Gastroesophageal sphincter (tissue), 4 donors: ENCODE data around the gene SDK1. TPM values are rescaled to one million over a fixed set of nuclear protein-coding genes. Genes with fewer than 3 reads are reported as not detected.

Experiments
- ATAC-seq: fragments of 150-250 bp; one replicate; pipeline ENCODE4 v1.9.1; 2016; ENCODE audit warnings: mild to moderate bottlenecking, moderate library complexity
- H3K27ac ChIP-seq, 4 donors: fragments of 200-600 bp; sonication (generic) in 3 of 4; 1 replicate in 3 of 4; 2 replicates in 1 of 4; pipeline ENCODE4 v1.5.1; 2016 to 2019
- H3K27me3 ChIP-seq: fragments of 200-600 bp; sonication (generic); one replicate; pipeline ENCODE4 v1.5.1; 2019
- H3K36me3 ChIP-seq, 2 donors: fragments of 200-600 bp; sonication (generic); one replicate each; pipeline ENCODE4 v1.5.1; 2019; ENCODE audit warnings: control low read depth in 1 of 2
- H3K4me1 ChIP-seq, 3 donors: fragments of 200-600 bp; sonication (generic); 1 replicate in 2 of 3; 2 replicates in 1 of 3; pipeline ENCODE4 v1.5.1; 2016 to 2019; ENCODE audit warnings: control low read depth in 2 of 3
- H3K4me3 ChIP-seq, 2 donors: fragments of 200-600 bp; sonication (generic); one replicate each; pipeline ENCODE4 v1.5.1; 2019; ENCODE audit warnings: mild to moderate bottlenecking in 1 of 2, moderate library complexity in 1 of 2
- H3K9me3 ChIP-seq, 3 donors: fragments of 200-600 bp; sonication (generic); one replicate each; pipeline ENCODE4 v1.5.1; 2017 to 2019; ENCODE audit warnings: control low read depth in 2 of 3
- CTCF ChIP-seq, 4 experiments: fragments of 200-600 bp in 2 of 4; fragments of 450-650 bp in 2 of 4; sonication (generic) in 1 of 4; IDR thresholded peaks; one replicate each; pipeline ENCODE4 v1.5.1; 2017 to 2019; ENCODE audit warnings: antibody characterized with exemption in 4 of 4, mild to moderate bottlenecking in 2 of 4, moderate library complexity in 2 of 4
- EP300 ChIP-seq: sonication (generic); formaldehyde crosslinking; IDR thresholded peaks from one replicate; pipeline ENCODE4 v1.6.1; 2017; ENCODE audit warnings: antibody characterized with exemption, mild to moderate bottlenecking
- POLR2A ChIP-seq, 2 donors: fragments of 450-650 bp; IDR thresholded peaks; one replicate each; pipeline ENCODE4 v1.6.1; 2017; ENCODE audit warnings: antibody characterized with exemption in 2 of 2, mild to moderate bottlenecking in 2 of 2, moderate library complexity in 1 of 2
- POLR2AphosphoS5 ChIP-seq: sonication (generic); formaldehyde crosslinking; IDR thresholded peaks from one replicate; pipeline ENCODE4 v1.6.1; 2017; ENCODE audit warnings: antibody characterized with exemption
- WGBS, 2 donors: methylation state at CpG; one replicate each; pipeline ENCODE4 v1.1.5; 2018; ENCODE audit warnings: low coverage in 1 of 2; 5-methylcytosine and 5-hydroxymethylcytosine counted together
- total RNA-seq, 4 donors: library from RNA; depleted of rRNA; stranded (reverse); fragments of >200 nt; gene quantifications; one replicate each; pipeline ENCODE4 v1.1.0, GENCODE V29; 2016

SDK1 gene
- total RNA-seq, 4 donors from 2014 or later: 6.1 to 13.6 (median 8.7) TPM

GRCh38 chr7:3264693-3265339, 36.2 kb upstream of the SDK1 start:
- Histone ChIP-seq H3K9me3 (no peaks in the 10 kb centered on the region), H3K27ac (no peak overlapping the region), H3K36me3 (no peaks in the 10 kb centered on the region), H3K4me3 (no peak overlapping the region), H3K27me3 (no peaks in the 10 kb centered on the region), H3K4me1 (peaks cover 0 to 7% (median 3%) of the 10 kb centered on the region in 3 donors)
- 50 to 68% methylated on average over 8 to 9 of the region's 9 CpGs for whole genome bisulfite sequencing, 2 donors
- no peak for ATAC-seq
- TF ChIP-seq POLR2AphosphoS5: no peak
- TF ChIP-seq POLR2A (IDR thresholded peaks at IDR 0.05): no peak
- no peak for TF ChIP-seq EP300
- TF ChIP-seq CTCF (IDR thresholded peaks at IDR 0.05): no peak

- Histone ChIP-seq H3K27ac (no peak overlapping the region), H3K36me3 (no peaks in the 10 kb centered on the region), H3K27me3 (no peaks in the 10 kb centered on the region), H3K9me3 (no peaks in the 10 kb centered on the region), H3K4me3 (no peak overlapping the region), H3K4me1 (peaks cover 0 to 5% (median 3%) of the 10 kb centered on the region in 3 donors)
- WGBS, 2 donors: 89 to 95% methylated on average over 8 of the region's 8 CpGs
- no peak for ATAC-seq
- TF ChIP-seq POLR2AphosphoS5: no peak
- no peak for TF ChIP-seq CTCF (IDR thresholded peaks at IDR 0.05)
- no peak for TF ChIP-seq EP300
- no peak for TF ChIP-seq POLR2A (IDR thresholded peaks at IDR 0.05)
Measured at GRCh38 chr7:3265388-3265787, 35.7 kb upstream of the SDK1 start.

- 74 to 83% methylated on average over 2 to 3 of the region's 4 CpGs for WGBS, 2 donors
- Histone ChIP-seq H3K4me1 (no peaks in the 10 kb centered on the region), H3K27me3 (no peaks in the 10 kb centered on the region), H3K36me3 (no peaks in the 10 kb centered on the region), H3K9me3 (no peaks in the 10 kb centered on the region), H3K27ac (no peak overlapping the region), H3K4me3 (no peak overlapping the region)
- ATAC-seq: no peak
- TF ChIP-seq POLR2A (IDR thresholded peaks at IDR 0.05) (no peak), POLR2AphosphoS5 (no peak), EP300 (no peak)
Measured at GRCh38 chr7:3266240-3266639, 34.8 kb upstream of the SDK1 start.

GRCh38 chr7:3267966-3268690, 32.9 kb upstream of the SDK1 start:
- Histone ChIP-seq H3K9me3 (no peaks in the 10 kb centered on the region), H3K27ac (peak overlapping the region in 2 of 4 donors; percentile 28 to 54), H3K36me3 (no peaks in the 10 kb centered on the region), H3K4me1 (no peaks in the 10 kb centered on the region), H3K27me3 (no peaks in the 10 kb centered on the region), H3K4me3 (no peak overlapping the region)
- ATAC-seq: peak; percentile 28
- 23 to 51% methylated on average over 3 to 6 of the region's 9 CpGs for WGBS, 2 donors
- TF ChIP-seq EP300 (no peak), POLR2AphosphoS5 (peak; percentile 7)

- TF ChIP-seq CTCF (IDR thresholded peaks at IDR 0.05): no peak
- TF ChIP-seq POLR2AphosphoS5: no peak
- no peak for TF ChIP-seq EP300
- no peak for TF ChIP-seq POLR2A (IDR thresholded peaks at IDR 0.05)
- no peaks in the 10 kb centered on the region for H3K9me3 ChIP-seq
- no peak overlapping the region for H3K4me3 ChIP-seq
- H3K36me3 ChIP-seq: no peaks in the 10 kb centered on the region
- H3K27ac ChIP-seq: no peak overlapping the region
- ATAC-seq: no peak
- no peaks in the 10 kb centered on the region for H3K27me3 ChIP-seq
- H3K4me1 ChIP-seq: no peaks in the 10 kb centered on the region
Measured at GRCh38 chr7:3270362-3270761, 30.7 kb upstream of the SDK1 start.

- Histone ChIP-seq H3K9me3 (no peaks in the 10 kb centered on the region), H3K27me3 (no peaks in the 10 kb centered on the region), H3K4me3 (no peak overlapping the region), H3K36me3 (no peaks in the 10 kb centered on the region), H3K27ac (no peak overlapping the region), H3K4me1 (no peaks in the 10 kb centered on the region)
- no peak for ATAC-seq
- WGBS, 2 donors: 80 to 100% methylated on average over 2 of the region's 2 CpGs
- TF ChIP-seq EP300 (no peak), POLR2AphosphoS5 (no peak)
Measured at GRCh38 chr7:3271298-3271697, 29.8 kb upstream of the SDK1 start.
